SHP77 treated with DMSO at 0.1 percent for 48 hours (cell line): ENCODE results near the gene ARHGAP6.
"Not testable (repeated sequence)": the region's sequence is repeated elsewhere in the genome, so short reads cannot be mapped to it uniquely, and the experiment has no call there.

Experiments used
- DNase-seq: peaks from one replicate; lab custom pipeline; 2025; lab: John Stamatoyannopoulos, UW

ARHGAP6 gene

GRCh38 chrX:11235377-11235776 lies 430.3 kb downstream of the ARHGAP6 start:
- DNase-seq = not testable (repeated sequence)

GRCh38 chrX:11215191-11215921 lies 450.4 kb downstream of the ARHGAP6 start:
- no peak for DNase-seq

- DNase-seq = no peak
Measured at GRCh38 chrX:11214346-11215190, 451.2 kb downstream of the ARHGAP6 start.

GRCh38 chrX:11212741-11213140 lies 453.0 kb downstream of the ARHGAP6 start:
- DNase-seq = no peak

- no peak for DNase-seq
Measured at GRCh38 chrX:11210415-11210801, 455.3 kb downstream of the ARHGAP6 start.

- DNase-seq = no peak
Measured at GRCh38 chrX:11209798-11210414, 455.8 kb downstream of the ARHGAP6 start.

GRCh38 chrX:11206716-11207115 lies 459.0 kb downstream of the ARHGAP6 start:
- no peak for DNase-seq

GRCh38 chrX:11205796-11206195 lies 459.9 kb downstream of the ARHGAP6 start:
- DNase-seq = no peak

GRCh38 chrX:11197671-11198070 lies 468.0 kb downstream of the ARHGAP6 start:
- DNase-seq = no peak

GRCh38 chrX:11196476-11196875 lies 469.2 kb downstream of the ARHGAP6 start:
- DNase-seq = no peak

GRCh38 chrX:11193035-11193469 lies 472.7 kb downstream of the ARHGAP6 start:
- no peak for DNase-seq

- no peak for DNase-seq
Measured at GRCh38 chrX:11190745-11191510, 474.8 kb downstream of the ARHGAP6 start.

- DNase-seq = no peak
Measured at GRCh38 chrX:11189097-11189496, 476.6 kb downstream of the ARHGAP6 start.

GRCh38 chrX:11188664-11189063 lies 477.1 kb downstream of the ARHGAP6 start:
- DNase-seq = no peak

- DNase-seq = no peak
Measured at GRCh38 chrX:11187001-11187400, 478.7 kb downstream of the ARHGAP6 start.

GRCh38 chrX:11185861-11186260 lies 479.9 kb downstream of the ARHGAP6 start:
- DNase-seq = no peak

- DNase-seq = no peak
Measured at GRCh38 chrX:11180571-11180970, 485.1 kb downstream of the ARHGAP6 start.

GRCh38 chrX:11172415-11172814 lies 493.3 kb downstream of the ARHGAP6 start:
- DNase-seq = no peak

GRCh38 chrX:11171956-11172355 lies 493.8 kb downstream of the ARHGAP6 start:
- no peak for DNase-seq

GRCh38 chrX:11164433-11164832 lies 501.3 kb downstream of the ARHGAP6 start:
- no peak for DNase-seq

GRCh38 chrX:11159149-11159548 lies 506.6 kb downstream of the ARHGAP6 start:
- no peak for DNase-seq
